Measurements from ENCODE around the gene TBC1D17.

Gene TBC1D17

GRCh38 chr19:49847731-49848696, 29.5 kb upstream of the TBC1D17 start:
- no peak overlapping the region for H3K27ac ChIP-seq
- H3K4me3 ChIP-seq: no peak overlapping the region

- no peak overlapping the region for H3K4me3 ChIP-seq
Measured at GRCh38 chr19:49848938-49849337, 28.6 kb upstream of the TBC1D17 start.

GRCh38 chr19:49849433-49850220, 27.9 kb upstream of the TBC1D17 start:
- Histone ChIP-seq H3K27ac (peak overlapping the region in 9 of 21 experiments; percentile 98 to 100 (median 99)), H3K4me3 (peak overlapping the region in 3 of 7 experiments; percentile 86 to 94 (median 88))

More at GRCh38 chr19:49848938-49849337, 28.6 kb upstream of the TBC1D17 start:
- no peak overlapping the region for H3K27ac ChIP-seq

GRCh38 chr19:49850221-49850486, 27.3 kb upstream of the TBC1D17 start:
- Histone ChIP-seq H3K27ac (peak overlapping the region in 19 of 21 experiments; percentile 94 to 100 (median 99)), H3K4me3 (peak overlapping the region; percentile 83 to 99 (median 88))

- Histone ChIP-seq H3K4me3 (peak within 1 kb of the TSS; percentile 83 to 99 (median 88)), H3K27ac (peak within 1 kb of the TSS; percentile 94 to 100 (median 99))
Measured at GRCh38 chr19:49850487-49851342, 26.8 kb upstream of the TBC1D17 start, which contains the start of gene PTOV1. TSS of gene PTOV1 (plus strand) at chr19:49851159.

- peak overlapping the region; percentile 83 to 99 (median 88) for H3K4me3 ChIP-seq
- peak overlapping the region; percentile 50 to 100 (median 99) for H3K27ac ChIP-seq
Measured at GRCh38 chr19:49851456-49852259, 25.8 kb upstream of the TBC1D17 start.

GRCh38 chr19:49852631-49853126, 24.8 kb upstream of the TBC1D17 start:
- peak overlapping the region in 2 of 7 experiments; percentile 94 to 97 for H3K4me3 ChIP-seq

GRCh38 chr19:49853852-49854377, 23.6 kb upstream of the TBC1D17 start:
- H3K27ac ChIP-seq: peak overlapping the region in 1 of 21 experiments; percentile 6

More at GRCh38 chr19:49852631-49853126, 24.8 kb upstream of the TBC1D17 start:
- no peak overlapping the region for H3K27ac ChIP-seq

GRCh38 chr19:49854378-49855263, 22.9 kb upstream of the TBC1D17 start:
- no peak overlapping the region for H3K4me3 ChIP-seq

More at GRCh38 chr19:49853852-49854377, 23.6 kb upstream of the TBC1D17 start:
- no peak overlapping the region for H3K4me3 ChIP-seq

GRCh38 chr19:49855277-49855675, 22.2 kb upstream of the TBC1D17 start:
- no peak overlapping the region for H3K4me3 ChIP-seq
- peak overlapping the region in 1 of 21 experiments; percentile 49 for H3K27ac ChIP-seq

More at GRCh38 chr19:49854378-49855263, 22.9 kb upstream of the TBC1D17 start:
- H3K27ac ChIP-seq: peak overlapping the region in 1 of 21 experiments; percentile 49

GRCh38 chr19:49855676-49856573, 21.6 kb upstream of the TBC1D17 start:
- no peak overlapping the region for H3K27ac ChIP-seq

GRCh38 chr19:49856574-49857021, 20.9 kb upstream of the TBC1D17 start:
- no peak overlapping the region for H3K27ac ChIP-seq

More at GRCh38 chr19:49855676-49856573, 21.6 kb upstream of the TBC1D17 start:
- H3K4me3 ChIP-seq: no peak overlapping the region

GRCh38 chr19:49857061-49857837, 20.3 kb upstream of the TBC1D17 start:
- Histone ChIP-seq H3K27ac (no peak overlapping the region), H3K4me3 (no peak overlapping the region)

More at GRCh38 chr19:49856574-49857021, 20.9 kb upstream of the TBC1D17 start:
- no peak overlapping the region for H3K4me3 ChIP-seq

- H3K4me3 ChIP-seq: no peak overlapping the region
- H3K27ac ChIP-seq: no peak overlapping the region
Measured at GRCh38 chr19:49857838-49858087, 19.7 kb upstream of the TBC1D17 start.
